ENCODE results near the gene NDUFC2.
"Not testable (repeated sequence)": the region's sequence is repeated elsewhere in the genome, so short reads cannot be mapped to it uniquely, and the experiment has no call there.

The NDUFC2 gene

DNA sequence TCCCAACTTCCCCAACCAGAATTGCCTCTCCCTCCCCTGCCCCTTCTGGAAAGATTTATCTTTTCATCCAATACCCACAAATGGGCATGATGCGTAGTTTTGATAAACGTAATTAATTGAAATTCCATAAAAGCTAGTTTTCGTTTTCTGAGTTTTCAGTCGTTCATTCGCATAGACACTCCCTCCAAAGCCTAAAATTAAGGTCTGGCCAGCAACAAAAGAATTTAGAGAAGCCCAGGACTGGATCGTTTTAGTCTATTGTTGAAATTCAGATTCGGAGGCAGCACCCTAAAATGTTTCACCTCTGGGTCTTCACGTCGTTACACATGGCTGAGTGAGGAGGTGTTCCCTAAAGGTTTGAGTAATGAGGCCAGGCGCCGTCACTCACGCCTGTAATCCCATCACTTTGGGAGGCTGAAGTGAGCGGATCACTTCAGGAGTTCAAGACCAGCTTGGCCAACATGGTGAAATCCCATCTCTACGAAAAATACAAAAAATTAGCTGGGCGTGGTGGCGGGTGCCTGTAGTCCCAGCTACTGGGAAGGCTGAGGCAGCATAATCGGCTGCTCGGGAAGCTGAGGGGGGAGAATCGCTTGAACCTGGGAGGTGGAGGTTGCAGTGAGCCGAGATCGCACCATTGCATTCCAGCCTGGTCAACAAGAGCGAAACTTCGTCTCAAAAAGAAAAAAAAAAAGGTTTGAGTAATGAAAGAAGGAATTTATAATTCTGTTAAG is 589 bp upstream of the NDUFC2 start:
- DNase-seq (ENCODE audit: low read depth, low spot score): no peak

- DNase-seq (ENCODE audit: low read depth, low spot score): no peak
Observed at GRCh38 chr11:78078218-78079167, 1.2 kb downstream of the NDUFC2 start.

DNA sequence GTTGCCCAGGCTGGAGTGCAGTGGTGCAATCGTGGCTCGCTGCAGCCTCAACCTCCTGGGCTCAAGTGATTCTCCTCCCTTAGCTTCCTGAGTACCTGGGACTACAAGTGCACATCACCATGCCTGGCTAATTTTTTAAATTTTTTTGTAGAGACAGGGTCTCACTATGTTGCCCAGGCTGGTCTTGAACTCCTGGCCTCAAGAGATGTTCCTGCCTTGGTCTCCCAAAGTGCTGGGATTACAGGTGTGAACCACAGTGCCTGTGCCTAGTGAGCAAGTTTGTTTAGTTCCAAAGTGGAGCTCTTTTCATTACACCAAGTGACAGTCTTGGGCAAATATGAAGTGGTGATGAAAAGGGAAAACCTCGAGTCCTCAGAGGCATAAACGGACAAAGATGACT is 2.1 kb downstream of the NDUFC2 start:
- not testable (repeated sequence) for DNase-seq (ENCODE audit: low read depth, low spot score)

DNA sequence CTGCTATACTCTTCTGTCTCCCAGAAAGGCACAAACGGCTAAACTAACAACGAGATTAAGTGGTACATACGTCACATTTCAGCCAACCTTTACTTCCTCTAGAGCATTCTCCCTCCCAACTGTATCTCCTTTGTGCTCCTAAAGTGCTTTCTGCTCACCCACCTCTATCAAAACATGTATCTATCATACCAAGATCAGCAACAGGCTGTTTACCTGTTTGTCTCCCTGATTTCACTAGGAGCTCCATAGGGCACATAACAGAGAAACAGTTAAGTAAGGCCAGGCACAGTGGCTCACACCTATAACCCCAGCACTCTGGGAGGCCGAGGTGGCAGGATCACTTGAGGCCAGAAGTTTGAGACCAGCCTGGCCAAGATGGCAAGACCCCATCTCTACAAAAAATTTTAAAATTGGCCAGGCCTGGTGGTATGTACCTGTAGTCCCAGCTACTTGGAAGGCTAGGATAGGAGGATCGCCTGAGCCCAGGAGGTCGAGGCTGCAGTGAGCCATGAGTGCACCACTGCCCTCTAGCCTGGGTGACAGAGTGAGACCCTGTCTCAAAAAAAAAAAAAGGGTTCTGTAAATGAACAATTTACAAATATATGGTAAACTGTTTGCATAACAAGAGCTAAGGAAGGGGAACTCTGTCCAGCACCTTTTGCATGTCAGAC is 2.8 kb downstream of the NDUFC2 start:
- DNase-seq (ENCODE audit: low read depth, low spot score): no peak

DNA sequence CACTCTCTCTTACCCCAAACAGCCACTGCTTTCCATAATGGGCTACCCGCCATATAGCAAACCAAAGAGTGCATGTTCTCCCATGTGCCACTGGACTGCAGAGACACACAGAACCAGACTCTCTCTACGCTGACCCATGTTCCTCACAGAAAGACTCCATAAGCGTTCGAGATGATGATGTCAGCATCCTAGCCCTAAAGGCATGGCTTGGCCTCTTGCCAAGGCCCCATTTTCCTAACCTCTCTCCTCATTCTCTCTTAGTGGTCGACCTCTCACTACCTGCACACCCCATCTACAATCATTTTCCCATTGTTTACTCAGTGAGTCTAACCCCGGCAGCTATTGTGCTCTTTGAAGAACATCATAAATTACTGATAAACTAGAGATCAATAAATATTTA is 4.9 kb downstream of the NDUFC2 start:
- no peak for DNase-seq (ENCODE audit: low read depth, low spot score)

- no peak for DNase-seq (ENCODE audit: low read depth, low spot score)
Observed at GRCh38 chr11:78072455-78072854, 7.2 kb downstream of the NDUFC2 start.

DNA sequence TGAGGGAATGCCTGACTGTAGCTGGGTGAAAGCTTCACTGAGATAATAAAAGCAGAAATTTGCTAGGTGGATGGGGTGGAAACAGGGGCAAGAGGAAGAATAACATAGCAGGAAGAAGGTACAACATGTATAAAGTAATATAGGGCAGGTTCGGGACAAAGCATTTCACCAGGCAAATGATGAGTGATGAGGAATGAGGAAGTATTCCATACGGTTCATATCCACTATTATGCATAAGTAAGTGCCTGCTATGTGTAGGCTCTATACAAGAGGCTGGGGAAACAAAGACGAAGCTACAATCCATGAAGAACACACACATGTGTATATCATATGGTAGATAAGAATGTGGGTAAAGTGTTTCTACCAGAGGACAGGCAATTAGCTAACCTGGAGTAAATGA is 7.9 kb downstream of the NDUFC2 start:
- DNase-seq (ENCODE audit: low read depth, low spot score): no peak

DNA sequence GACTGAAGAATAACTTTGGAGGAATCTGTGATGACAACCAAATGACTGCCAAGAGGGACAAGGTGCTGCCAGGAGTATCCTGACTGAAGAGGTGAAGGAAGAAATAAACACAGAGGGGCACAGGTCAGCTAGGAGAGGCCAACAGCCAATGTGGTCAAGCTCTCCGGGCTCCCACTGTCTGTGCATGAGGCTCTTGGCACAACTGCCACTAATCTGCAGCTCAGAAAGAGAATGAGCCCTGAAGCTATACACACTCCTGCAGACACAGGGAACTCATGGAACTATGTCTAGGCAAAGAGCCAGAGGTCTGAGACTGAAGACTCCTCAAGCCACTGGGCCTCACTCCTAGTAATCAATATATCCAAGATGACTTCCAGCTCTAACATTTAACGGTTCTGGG is 9.0 kb downstream of the NDUFC2 start:
- DNase-seq (ENCODE audit: low read depth, low spot score): peak; percentile 26

GRCh38 chr11:78069465-78069864 is 10.2 kb downstream of the NDUFC2 start:
- no peak for DNase-seq (ENCODE audit: low read depth, low spot score)

DNA sequence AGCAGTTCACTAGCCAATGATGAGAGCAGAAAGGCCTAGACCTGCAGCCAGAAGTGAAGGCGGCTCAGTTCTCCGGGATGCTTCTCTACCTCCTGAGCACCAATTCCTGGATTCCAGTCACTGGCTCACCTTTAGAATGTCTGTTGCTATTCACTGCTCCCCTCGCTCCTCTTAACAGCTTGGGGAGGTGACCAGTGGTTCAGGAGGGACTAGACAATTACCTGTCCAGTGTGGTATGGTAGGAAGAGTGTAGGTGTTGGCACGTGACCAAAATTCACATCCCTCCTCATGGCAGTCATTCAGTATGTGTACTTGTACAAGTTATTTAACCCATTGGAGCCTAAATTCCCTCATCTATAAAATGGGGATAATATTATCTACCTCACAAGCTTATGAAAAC is 12.0 kb downstream of the NDUFC2 start:
- DNase-seq (ENCODE audit: low read depth, low spot score): no peak

GRCh38 chr11:78066471-78066870 is 13.2 kb downstream of the NDUFC2 start:
- DNase-seq (ENCODE audit: low read depth, low spot score): no peak

DNA sequence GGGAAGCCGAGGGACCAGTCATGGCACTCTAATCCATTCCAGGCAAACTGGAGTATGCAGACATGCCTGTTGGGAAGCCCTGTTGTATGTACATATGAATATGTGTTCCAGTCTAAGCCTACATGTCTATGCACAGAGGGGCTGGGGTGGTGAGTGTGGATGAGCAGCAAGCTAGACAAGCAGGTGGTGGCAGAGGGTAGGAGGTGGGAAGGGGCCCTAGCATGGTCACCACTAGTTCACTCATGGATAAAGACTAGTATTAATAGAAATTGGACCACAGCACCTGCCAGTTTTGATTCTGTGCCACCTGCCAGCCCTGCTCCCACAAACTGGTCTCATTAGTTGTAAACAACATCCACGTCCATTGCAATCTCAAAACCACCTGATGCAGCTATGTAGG is 14.5 kb downstream of the NDUFC2 start:
- no peak for DNase-seq (ENCODE audit: low read depth, low spot score)

GRCh38 chr11:78063440-78064181 is 16.1 kb downstream of the NDUFC2 start, which contains the start of gene THRSP:
Gene THRSP, plus strand, starts transcription at chr11:78063861. Its CDS starts 21 bp downstream, at chr11:78063882.
- no peak for DNase-seq (ENCODE audit: low read depth, low spot score)

DNA sequence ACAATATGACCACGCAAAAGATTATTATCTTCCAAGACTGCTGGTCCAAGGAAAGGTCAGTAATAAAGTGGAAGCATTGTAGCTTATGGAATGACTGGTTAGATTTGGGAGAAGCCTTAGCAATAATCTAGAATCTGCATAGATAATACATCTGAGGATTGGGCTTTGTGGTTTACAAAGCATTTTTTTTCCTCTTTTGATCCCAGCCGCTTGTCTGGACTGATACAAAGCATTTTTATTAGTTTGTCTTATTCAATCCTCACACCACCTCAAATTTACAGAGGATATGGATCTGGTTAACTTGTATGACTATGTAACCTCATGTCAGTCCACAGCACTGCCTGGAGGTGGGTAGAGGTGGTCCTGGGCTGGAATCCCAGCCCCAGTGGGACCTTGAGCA is 17.0 kb downstream of the NDUFC2 start:
- no peak for DNase-seq (ENCODE audit: low read depth, low spot score)

DNA sequence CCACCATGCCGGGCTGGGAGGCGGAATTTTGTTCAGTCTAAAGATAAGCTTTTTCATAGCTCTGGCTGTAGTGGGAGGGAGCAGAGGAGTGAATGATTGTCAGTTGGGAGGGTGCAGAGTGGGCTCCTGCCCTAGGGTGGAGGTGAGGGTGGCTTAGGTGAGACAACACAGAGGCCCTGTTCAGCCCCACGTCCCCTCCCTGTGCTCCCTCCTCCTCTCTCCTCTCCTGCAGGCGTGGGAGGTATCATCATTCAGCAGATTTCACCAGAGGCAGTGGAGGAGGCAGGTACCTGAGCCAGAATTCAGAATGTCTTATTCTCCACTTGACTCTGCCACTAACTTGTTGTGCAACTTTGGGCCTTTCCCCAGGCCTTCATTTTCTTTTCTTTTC is 17.7 kb downstream of the NDUFC2 start:
- no peak for DNase-seq (ENCODE audit: low read depth, low spot score)

GRCh38 chr11:78061088-78061920 is 18.4 kb downstream of the NDUFC2 start:
- DNase-seq (ENCODE audit: low read depth, low spot score): no peak

DNA sequence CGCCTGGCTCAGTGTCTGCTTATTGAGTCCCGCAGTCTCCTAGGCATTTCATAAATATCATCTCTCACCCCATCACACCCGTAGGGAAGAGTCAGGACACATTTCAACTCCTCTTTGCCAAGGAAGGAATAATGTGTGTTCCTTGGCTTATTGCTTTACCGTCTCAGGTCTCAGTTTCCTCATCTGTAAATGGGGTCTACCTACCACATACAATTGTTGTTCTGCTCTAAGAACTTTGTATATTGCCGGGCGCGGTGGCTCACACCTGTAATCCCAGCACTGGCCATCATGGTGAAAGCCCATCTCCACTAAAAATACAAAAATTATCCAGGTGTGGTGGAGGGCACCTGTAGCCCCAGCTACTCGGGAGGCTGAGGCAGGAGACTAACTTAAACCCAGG is 19.1 kb downstream of the NDUFC2 start:
- no peak for DNase-seq (ENCODE audit: low read depth, low spot score)

GRCh38 chr11:78059749-78060328 is 19.8 kb downstream of the NDUFC2 start:
- not testable (repeated sequence) for DNase-seq (ENCODE audit: low read depth, low spot score)

- DNase-seq (ENCODE audit: low read depth, low spot score): no peak
Observed at GRCh38 chr11:78057462-78058055, 22.1 kb downstream of the NDUFC2 start.

DNA sequence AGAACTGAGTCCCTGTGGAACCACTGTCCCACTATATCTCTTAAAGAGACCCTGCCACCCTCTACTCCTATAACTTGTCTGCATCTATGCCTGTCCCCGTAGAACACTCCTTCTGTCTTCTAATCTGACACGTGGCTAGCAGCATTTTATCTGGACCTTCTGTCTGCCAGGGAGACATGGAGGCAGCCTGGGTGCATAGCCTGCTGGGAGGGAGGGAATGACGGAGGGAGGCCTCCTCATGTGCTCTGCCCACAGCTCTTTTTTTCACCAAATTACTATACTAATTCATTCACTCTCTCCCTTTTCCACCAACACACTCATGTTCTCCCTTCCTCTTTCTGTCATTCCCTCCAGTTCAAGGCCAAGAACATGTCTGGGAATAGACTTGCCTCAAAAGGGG is 23.6 kb downstream of the NDUFC2 start:
- no peak for DNase-seq (ENCODE audit: low read depth, low spot score)

Data from astrocyte of the hippocampus (primary cell).